ENCODE results near the gene TIPARP.

Gene TIPARP, protein sequence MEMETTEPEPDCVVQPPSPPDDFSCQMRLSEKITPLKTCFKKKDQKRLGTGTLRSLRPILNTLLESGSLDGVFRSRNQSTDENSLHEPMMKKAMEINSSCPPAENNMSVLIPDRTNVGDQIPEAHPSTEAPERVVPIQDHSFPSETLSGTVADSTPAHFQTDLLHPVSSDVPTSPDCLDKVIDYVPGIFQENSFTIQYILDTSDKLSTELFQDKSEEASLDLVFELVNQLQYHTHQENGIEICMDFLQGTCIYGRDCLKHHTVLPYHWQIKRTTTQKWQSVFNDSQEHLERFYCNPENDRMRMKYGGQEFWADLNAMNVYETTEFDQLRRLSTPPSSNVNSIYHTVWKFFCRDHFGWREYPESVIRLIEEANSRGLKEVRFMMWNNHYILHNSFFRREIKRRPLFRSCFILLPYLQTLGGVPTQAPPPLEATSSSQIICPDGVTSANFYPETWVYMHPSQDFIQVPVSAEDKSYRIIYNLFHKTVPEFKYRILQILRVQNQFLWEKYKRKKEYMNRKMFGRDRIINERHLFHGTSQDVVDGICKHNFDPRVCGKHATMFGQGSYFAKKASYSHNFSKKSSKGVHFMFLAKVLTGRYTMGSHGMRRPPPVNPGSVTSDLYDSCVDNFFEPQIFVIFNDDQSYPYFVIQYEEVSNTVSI

DNA sequence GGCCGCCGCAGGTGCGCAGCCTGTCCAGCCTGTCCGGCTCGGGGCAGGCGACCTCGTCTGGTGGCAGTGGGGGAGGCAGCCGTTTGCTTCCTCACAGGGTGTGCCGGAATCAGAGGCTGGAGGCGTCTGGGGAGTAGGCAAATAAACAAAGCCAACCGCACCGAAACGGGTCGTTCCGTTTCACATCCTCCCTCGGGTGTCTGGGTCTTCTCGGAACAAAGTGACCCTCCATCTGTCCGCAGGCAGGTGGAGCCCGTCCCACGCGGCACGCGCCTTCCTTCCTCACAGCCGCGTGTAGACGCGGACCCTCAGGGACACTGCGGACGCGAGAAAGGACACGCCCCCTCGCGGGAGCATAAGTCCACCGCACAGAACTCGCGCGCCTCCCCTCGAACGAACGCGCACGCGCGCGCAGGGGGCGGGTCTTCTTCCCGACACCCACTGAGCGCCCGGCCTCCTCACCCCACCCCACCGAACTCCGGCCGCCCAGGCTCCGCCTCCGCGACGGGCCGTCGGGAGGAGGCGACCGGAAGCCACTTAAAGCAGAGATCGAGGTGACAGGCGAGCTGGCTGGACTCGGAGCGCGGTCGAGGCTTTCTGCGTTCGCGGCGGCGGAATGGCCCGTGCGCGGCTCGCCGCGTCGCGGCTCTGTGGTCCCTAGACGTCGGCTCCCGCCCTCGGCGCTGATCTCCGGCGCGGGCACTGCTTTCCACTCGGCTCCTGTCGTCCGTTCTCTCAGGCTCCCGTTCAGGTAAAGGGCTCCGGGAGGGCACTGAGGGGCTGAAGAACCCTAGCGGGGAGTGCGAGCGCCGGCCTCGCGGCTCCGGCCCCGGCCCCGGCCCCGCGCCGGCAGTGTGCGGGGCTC, at the start of gene TIPARP:
TIPARP (plus strand) TSS at position 545 of the 865 bp plus-strand sequence. CDS start 3,108 bp downstream, outside the sequence.
- peak; percentile 99 for DNase-seq

DNA sequence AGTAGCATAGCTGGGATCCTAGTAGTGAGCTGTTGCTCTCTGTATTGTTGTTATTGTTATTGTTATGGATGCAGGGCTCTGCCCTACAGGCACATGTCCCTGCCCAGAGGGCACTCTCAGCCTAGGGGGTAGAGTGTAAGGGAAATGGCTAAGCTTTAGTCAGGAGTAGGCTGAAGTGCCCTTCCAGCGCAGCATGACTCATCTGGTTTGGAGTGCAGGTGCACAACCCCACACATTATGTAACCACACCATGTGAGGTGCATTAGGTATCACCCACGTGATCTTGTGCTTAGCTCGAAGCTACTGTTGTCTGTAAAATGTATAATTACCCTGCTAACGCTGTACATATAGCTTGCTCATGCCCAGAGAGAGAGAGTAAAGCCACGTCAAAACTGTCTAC, 48.3 kb upstream of the TIPARP start:
- no peak for DNase-seq

DNA sequence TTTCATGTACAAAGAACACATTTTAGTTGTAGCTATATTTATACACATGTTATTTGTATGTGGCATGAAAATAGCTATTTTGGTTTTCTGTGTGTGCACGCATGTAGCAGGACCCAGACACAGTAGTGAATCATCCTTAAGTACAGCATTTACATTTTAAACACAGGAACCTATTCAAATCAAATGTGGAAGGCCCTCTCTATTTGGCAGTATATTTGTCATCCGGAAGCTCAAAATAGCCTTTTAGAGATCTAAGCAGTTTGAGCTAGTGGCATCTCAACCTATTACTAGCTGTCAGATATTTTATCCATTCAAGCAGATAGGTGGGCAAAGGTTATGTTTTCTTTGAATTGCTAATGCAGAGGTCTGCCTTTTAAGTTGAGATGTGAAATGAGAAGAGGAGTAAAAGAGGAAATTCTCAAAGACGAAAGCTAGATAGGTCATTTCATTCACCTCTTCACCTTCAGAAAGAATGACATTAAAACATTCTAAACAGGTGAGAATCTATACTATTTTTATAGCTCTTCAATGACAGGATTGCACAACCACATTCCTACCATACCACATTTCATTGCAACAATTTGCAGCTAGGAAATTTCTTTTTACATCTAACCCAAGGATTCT, 46.3 kb upstream of the TIPARP start:
- no peak for DNase-seq

DNA sequence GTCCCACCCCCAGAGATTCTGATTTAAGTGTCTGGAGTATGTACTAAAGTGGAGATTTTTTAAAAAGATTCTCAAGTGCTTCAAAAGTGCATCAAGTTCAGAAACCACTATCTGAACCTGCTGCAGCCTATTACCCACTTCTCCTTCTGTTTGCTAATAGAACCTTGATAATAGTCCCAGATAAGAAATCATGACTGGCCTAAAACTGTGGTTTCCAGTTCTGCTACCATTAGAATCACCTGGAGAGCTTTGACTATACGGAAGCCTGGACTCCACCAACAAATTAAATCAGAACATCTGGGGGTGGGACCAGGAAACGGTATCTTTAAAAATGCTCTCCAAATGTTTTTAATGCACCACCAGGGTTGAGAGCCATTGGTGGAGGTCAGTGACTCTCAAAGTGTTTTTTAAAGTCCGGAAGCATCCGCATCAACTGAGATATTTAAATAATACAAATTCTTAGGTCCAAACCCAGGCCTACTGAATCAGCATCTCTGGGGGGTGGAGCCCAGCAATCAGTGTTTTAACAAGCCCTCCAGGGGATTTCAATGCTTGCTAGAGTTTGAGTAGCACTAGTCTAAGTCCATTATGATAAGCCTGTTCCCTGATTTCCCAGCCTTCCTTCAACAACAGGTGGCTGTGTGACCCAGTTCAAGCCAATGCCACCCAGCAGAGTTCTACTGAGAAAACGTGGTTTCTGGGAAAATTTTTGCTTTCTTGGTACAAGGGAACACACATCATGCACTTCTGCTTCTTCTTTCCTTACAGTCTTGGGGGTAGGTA, 45.4 kb upstream of the TIPARP start:
- DNase-seq, result peak; percentile 79

DNA sequence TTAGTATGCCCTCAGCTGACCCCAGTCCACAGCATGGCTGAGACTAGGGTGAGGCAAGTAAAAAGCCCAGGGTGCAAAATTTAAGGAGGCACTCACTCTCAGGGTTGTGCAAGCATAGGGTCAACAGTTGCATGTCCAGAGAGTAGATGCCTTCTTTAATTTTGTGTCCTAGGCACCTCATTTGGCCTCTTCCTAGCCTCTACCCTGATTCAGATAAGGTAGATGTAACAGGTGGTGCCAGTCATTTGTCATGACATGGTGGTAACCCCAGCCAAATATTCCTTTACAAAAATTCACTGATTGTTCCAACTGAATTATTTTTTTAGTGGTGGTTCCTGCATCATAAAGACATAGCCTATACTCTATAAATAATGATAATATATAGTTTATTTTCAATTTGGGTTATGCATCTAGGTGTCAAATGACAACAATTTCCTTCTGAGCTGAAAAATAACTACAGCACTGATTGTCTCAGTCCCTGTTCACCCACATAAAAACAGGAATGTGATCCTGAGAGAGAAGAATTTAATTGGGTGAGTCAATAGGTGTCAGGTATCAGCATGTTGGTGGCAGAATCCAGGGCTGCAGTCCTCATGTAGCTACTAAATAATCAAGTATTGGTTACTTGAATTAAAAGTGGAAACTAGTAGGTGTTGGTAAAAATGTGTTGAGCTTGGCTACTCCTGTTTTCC, 44.2 kb upstream of the TIPARP start:
- no peak for DNase-seq

DNA sequence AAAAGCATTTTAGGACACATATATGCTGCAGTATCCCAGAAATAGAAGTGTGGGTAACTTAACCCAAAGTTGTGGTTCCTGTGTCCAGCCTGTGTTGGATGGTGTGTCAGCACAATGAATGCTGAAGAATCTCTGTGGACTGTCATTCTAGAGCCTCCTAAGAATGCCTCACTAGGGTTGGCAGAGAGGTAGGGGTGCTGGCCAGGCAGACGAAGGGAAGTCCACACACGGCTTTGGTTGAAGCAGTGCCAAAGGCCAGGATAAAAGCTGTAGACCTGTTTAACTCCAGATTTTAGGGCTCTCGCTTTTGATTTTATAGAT, 43.7 kb upstream of the TIPARP start:
- no peak for DNase-seq

DNA sequence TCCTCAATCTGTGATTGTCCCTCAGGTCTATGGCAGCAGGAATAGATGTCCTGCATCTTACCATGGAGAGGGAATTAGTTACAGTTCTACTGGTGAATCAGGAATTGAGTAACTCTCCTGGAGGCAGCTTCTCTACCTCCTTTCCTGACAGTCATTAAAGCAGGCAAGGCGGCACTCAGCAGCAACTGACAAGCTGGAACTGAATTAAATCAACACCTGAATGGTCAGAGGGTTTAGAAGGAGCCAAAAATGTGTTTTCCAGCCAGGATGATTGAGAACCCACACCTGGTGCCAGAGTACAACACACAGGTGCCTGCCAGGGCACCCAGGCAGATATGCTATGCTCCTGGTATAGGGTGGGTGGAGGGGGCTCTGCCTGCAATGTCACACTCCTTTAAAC, 43.1 kb upstream of the TIPARP start:
- no peak for DNase-seq

DNA sequence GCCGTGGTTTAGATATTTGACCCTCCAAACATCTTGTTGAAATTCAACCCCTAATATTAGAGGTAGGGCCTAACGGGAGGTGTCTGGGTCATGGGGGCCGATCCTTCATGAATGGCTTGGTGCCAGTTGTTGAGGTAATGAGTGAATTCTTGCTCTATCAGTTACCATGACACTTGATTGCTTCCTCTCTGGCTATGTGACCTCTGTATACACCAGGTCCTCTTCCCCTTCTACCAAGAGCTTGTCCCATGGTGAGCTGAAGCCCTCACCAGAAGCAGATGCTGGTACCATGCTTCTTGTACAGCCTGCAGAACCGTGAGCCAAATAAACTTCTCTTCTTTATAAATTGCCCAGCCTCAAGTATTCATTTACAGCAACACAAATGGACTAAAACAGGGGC, 41.8 kb upstream of the TIPARP start:
- no peak for DNase-seq

DNA sequence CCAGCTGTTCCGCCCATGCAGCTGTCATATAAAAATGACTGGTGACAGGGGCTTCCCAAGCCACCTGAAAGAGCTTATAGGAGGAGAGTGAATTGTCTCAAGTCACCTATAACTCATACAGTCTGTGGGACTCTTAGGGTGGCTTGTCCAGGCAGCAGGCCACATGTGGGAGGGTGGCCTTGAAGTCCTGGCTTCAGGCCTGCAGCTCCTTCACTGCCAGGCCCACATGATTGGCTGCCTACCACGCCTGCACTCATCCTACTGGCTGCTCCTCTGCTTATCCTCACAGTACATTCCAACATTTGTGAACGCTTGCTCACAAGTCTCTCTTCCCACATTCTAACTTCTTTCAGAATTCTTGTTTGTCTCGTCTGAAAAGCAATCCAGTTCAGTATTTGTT, 41.1 kb upstream of the TIPARP start:
- DNase-seq, result no peak

DNA sequence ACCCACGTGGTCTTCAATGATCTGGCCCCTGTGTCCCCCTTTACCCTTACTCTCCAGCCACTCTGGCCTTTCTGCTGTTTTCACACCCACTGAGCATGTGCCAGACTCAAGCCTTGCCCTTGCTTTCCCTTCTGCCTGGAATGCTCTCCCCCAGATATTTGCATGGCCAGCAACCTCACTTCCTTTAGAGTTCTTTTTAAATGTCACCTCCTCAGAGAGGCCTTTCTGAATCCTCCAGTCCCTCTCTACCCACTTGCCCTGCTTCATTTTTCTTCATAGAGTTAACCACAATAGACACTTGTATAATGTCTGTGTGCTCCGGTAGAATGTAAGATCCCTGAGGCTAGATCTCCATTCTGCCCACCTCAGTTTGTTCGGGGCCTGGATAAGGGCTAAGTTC, 39.4 kb upstream of the TIPARP start:
- no peak for DNase-seq

DNA sequence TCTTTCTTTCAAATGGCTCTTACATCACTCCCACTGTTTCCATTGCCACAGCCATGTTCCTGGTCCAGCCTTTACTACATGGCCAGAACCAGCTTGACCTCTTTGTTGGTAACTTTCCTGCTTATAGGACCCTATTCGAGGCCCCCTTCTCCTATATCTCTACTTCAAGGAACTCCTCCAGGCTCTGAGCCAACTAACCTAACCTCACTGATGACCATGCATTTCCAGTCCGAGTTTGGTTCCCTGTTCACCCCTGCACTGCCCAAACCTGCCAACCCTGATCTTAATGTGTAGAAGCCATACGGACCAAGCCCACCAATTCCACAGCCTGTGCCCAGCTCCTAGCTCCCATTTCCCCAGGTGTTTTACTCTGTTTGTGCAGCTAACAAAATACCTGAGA, 38.4 kb upstream of the TIPARP start:
- DNase-seq, result no peak

DNA sequence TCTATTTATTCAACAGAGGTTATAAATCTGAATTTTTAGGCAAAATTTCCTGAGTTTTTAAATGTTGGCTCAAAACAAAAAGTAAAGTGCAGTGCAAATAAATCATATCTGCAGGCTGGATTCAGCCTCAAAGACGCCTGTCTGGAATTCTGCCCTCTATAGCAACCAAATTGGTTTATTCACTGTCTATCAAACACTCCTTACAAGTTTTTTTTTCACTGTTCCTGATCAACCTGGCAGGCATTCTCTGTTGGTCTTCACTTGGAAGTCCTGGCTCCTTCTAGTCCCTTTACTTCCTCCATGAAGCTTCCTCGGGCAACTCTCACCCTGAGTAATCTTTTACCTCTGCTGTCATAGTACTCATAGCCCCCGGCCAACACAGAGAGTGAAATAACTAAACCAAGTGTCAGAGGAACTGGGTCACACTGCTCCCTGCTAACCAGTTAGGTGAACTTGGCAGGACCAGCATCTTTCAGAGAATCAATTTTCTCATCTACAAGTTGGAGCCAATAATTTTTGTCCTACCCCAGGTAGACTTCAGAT, 36.8 kb upstream of the TIPARP start:
- no peak for DNase-seq

DNA sequence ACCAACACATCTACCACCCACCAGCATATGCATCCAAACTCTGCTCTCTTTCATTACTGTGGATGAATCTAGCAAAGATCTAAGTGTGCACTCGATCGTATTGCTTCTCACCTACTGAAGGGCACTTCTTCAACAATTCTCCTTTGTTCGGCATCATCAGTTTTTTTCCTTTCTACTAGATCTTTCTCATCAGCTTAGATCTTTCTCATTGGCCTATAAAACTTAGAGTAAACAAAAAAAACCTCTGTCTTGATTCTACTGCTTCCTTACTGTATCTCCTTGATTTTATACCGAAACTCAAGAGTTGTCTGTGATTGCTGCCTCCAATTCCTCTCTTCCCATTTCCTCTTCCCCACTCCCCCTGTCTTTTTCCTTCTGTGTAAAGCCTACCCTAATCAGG, 36.1 kb upstream of the TIPARP start:
- DNase-seq, result no peak

DNA sequence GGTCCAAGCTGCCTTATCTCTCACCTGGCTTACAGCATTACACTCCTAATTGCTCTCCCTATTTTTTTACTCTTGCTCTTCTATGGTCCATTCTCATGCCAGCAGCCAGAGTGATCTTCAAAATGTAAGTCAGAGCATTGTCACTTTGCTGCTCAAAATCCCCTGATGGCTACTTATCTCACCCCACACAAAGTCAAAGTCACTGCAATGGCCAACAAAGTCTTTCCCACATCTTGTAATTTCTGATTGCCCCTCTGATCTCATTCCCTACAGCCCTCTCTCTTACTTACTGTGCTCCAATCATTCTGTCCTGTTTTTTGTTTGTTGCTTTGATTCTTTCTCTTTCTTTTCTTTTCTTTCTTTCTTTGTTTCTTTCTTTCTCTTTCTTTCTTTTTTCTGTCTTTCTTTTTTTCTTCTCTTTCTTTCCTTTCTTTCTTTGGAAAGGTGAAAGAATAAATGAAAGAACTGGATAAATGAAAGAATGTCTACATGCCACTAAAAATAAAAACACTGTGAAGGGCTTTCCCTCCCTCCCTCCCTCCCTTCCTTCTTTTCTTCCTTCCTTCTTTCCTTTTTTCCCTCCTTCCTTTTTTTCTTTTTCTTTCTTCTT, 34.9 kb upstream of the TIPARP start:
- no peak for DNase-seq

DNA sequence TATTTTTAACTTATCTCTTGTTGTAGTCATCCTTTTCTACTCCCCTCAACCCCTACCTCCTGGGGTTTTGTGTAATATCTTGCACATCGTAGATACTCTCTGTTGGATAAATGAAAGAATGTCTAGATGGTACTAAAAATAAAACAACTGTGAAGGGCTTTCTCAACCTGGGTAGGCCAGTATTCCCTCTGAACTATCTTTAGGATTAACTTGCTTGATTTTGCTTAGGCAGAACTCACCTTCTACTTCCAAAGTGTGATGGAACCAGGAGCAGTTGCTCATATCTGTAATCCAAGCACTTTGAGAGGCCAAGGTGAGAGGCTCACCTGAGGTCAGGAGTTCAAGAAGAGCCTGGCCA, 32.8 kb upstream of the TIPARP start:
- DNase-seq, result no peak

DNA sequence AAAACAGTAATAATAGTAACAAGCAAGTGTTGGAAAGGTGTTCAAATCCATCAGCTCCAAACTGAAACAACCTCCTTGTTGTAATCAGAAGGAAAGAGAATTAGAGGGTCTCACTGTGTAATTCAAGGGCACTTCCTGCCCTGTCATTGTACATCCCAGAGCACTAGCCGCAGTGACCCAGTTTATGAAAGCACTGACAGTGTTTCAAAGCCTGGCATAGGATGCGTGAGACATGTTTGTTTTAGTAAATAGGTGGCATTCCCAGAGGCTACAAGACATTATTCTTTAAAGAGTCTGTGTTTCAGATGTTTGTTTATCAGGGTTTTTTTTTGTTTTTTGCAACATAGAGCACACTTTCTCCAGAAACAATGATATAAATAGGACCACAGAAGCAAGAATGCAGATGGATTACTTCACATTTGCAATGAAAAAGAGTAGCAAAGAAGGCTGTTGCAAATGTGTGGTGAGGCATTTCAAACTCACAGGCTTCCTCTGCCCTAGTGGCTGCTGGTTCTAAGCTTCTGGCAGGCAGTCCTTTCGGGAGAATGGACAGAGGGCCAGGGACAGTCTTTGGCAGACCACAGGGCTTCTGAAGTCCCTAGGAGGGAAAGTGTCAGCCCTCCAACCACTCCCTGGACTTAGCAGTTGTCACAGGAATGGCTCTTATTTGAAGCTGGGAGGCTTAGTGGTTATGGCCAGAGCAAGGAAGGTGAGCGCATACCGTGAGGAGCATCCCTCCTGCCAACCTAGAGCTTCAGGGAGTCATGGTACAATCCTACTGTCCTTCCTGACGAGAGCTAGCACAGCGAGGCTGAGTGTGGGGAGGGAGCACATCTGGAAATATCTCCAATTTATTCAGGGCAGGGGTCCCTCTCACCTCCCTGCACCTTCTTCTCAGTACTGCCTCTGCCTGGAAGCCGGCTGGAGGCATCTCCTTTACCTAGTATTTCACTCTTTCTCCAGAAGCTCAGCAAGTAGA, 31.4 kb upstream of the TIPARP start:
- DNase-seq, result no peak

DNA sequence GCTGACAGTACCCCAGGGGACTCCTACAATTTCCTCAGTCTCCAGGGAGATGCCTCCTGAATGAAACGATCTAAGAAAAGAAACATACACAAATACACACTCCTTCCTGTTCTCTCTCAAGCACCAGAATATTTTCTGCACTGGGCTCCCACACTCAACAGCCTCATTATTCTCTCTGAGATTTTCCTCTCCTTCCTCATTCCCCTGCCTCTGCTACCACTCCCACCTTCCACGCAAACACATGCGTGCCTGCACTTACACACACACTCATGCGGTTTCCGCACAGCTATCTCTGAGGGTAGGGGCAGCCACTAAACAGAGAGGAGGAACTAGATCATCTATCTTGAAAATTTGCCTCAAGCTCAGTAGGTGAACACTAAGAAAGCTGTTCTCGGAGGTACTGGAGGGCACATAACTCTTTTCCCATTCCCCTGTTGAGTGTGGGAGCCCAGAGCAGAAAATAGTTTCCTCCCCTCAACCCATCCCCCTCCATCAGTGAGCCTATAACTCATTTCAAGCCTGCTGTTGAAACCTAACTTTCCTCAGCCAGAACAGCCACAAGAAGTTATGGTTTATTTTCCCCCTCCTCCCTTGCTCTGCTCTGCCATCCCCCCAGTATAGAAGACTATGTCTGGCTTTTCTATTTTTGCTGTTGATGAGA, 30.5 kb upstream of the TIPARP start:
- DNase-seq, result no peak

DNA sequence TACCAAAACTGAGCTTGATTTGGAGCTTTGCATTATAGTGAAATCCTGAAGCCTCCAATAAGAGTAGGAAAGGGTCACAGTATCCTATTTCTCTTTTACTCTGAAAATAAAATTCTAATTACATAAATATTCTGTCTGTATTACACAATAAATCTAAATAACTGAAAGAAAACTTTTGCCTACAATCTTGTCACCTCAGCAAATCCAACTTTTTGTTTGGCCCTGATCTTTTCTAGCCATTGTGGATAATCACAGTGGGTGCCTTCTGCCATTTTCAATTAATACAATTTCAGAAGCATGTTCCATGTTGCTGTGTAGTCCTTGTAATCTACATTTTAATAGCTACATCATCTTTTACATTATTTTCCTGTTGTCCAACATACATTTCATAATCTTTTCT, 29.4 kb upstream of the TIPARP start:
- DNase-seq, result no peak

DNA sequence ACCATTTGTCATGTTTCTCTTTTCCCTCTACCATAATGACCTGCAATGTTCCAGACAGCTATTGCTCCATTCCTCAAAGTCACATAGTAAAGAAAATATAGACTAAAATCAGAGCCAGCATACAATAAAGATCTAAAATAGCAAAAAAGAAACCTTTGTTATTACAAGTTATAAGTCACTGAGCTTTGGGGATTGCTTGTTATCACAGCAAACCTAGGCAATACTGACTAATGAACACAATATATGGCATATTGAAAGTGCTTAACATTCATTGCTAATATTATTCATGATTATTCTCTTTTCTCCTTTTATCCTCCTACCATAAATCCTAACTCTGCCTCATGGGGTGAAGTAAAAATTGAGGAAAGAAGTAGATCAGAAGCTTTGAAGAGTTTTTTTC, 27.4 kb upstream of the TIPARP start:
- no peak for DNase-seq
